ENCODE results near the gene RARG.

GRCh38 chr12:53235742-53236442 lies 3.9 kb upstream of the RARG start:
- no peak for TF ChIP-seq CTCF (IDR thresholded peaks at IDR 0.05)
- TF ChIP-seq EP300 (IDR thresholded peaks at IDR 0.05), result no peak
